Measurements from ENCODE around the gene THBS2. TPM values are rescaled to one million over a fixed set of nuclear protein-coding genes. Genes with fewer than 3 reads are reported as not detected.

THBS2 gene
- total and polyA plus RNA-seq, 2 of the 8 experiments (the other 6 are each of a cell fraction or from before 2014, with no cell fraction given): 11.0 to 22.5 TPM

GRCh38 chr6:169232507-169232931 is 21.1 kb downstream of the THBS2 start:
- POLR2A ChIA-PET (ENCODE audit: partially characterized antibody): interaction anchor here (0.9 to 1.2 kb wide), 2 partner anchors 9 to 25 kb away, joined by 3 to 4 read pairs; no protein-coding TSS in a partner anchor
- Histone ChIP-seq H3K27me3 (replicated peaks in 1 of 4; ENCODE audit: control insufficient read depth in 3 of 4, extremely low read depth in 1 of 4, insufficient read depth in 3 of 4, low read length in 3 of 4) (no peaks in the 10 kb centered on the region), H3K27ac (ENCODE audit: low read depth, low read length) (no peak overlapping the region), H3K23ac (ENCODE audit: insufficient read length) (no peak overlapping the region), H3K4me1 (replicated peaks in 1 of 4; ENCODE audit: control insufficient read depth in 3 of 4, insufficient read depth in 4 of 4, low read length in 3 of 4) (no peaks in the 10 kb centered on the region; a peak in 1 of 7 replicates), H2BK15ac (ENCODE audit: low read length) (no peak overlapping the region), H4K20me1 (replicated peaks in 1 of 2; ENCODE audit: control insufficient read depth in 1 of 2, insufficient read depth in 2 of 2, low read length in 2 of 2) (peaks cover 0 to 3% of the 10 kb centered on the region in 2 experiments), H3K4me3 (ENCODE audit: extremely low read depth in 1 of 4, insufficient read depth in 2 of 4, low read depth in 3 of 4, low read length in 4 of 4) (no peak overlapping the region), H3K9me3 (ENCODE audit: insufficient read depth in 2 of 2, low read depth in 1 of 2, low read length in 1 of 2) (no peaks in the 10 kb centered on the region), H2BK120ac (replicated peaks; ENCODE audit: low read depth, low read length) (no peak overlapping the region), H3K4me2 (ENCODE audit: insufficient read depth in 1 of 2, low read depth in 2 of 2, low read length in 2 of 2) (no peak overlapping the region), H3K14ac (ENCODE audit: insufficient read length) (no peak overlapping the region), H2BK12ac (ENCODE audit: low read depth, low read length) (no peak overlapping the region), H4K5ac (ENCODE audit: insufficient read length, low read depth, low read length) (no peak overlapping the region), H3K4ac (replicated peaks; ENCODE audit: insufficient read length, low read depth, low read length) (no peak overlapping the region), H3K36me3 (ENCODE audit: control insufficient read depth in 2 of 4, insufficient read depth in 4 of 4, low read length in 3 of 4) (peaks cover 0 to 20% (median 1%) of the 10 kb centered on the region in 4 experiments; a peak in 4 of 8 replicates), H2AFZ (ENCODE audit: low read length) (no peak overlapping the region), H4K91ac (replicated peaks; ENCODE audit: insufficient read length, low read length) (no peak overlapping the region), H3K56ac (replicated peaks; ENCODE audit: insufficient read length, low read depth, low read length) (no peak overlapping the region), H3K79me2 (ENCODE audit: control insufficient read depth in 1 of 2, insufficient read depth in 2 of 2, low read length in 2 of 2) (no peaks in the 10 kb centered on the region), H4K8ac (ENCODE audit: extremely low read depth, insufficient read depth, low read length) (no peak overlapping the region), H2AK5ac (ENCODE audit: low read depth, low read length) (no peak overlapping the region), H3K79me1 (ENCODE audit: low read depth, low read length) (no peaks in the 10 kb centered on the region), H3K9ac (replicated peaks in 1 of 4; ENCODE audit: extremely low read depth in 1 of 4, low read depth in 3 of 4, low read length in 3 of 4) (no peak overlapping the region), H3K23me2 (ENCODE audit: low read depth, low read length) (peaks cover 21% of the 10 kb centered on the region; the same call in 1 of the 2 replicates), H3K18ac (ENCODE audit: extremely low read depth, low read length) (no peak overlapping the region), H2BK5ac (ENCODE audit: low read depth, low read length) (no peak overlapping the region), H2BK20ac (ENCODE audit: low read length) (no peak overlapping the region)
- DNase-seq (ENCODE audit: low read depth in 1 of 2, low spot score in 2 of 2) (no peak), FAIRE-seq (no peak)
- 94% methylated on average over 17 of the region's 22 CpGs; no CpG with 5 or more reads in 1 of the 2 experiments for WGBS, 2 experiments (ENCODE audit: extremely low coverage in 1 of 2, insufficient coverage in 1 of 2, insufficient read length in 1 of 2, insufficient replicate concordance in 2 of 2, low coverage in 1 of 2, low lambda C conversion rate in 2 of 2, missing lambda C conversion rate in 1 of 2)
- CTCF ChIA-PET (ENCODE audit: partially characterized antibody): no interaction called here
- no peak for TF ChIP-seq SUZ12 (IDR thresholded peaks at IDR 0.05; ENCODE audit: low read length)
- no peak for TF ChIP-seq CEBPB (IDR thresholded peaks at IDR 0.05; ENCODE audit: low read depth, low read length)
- TF ChIP-seq, protein P1, sequence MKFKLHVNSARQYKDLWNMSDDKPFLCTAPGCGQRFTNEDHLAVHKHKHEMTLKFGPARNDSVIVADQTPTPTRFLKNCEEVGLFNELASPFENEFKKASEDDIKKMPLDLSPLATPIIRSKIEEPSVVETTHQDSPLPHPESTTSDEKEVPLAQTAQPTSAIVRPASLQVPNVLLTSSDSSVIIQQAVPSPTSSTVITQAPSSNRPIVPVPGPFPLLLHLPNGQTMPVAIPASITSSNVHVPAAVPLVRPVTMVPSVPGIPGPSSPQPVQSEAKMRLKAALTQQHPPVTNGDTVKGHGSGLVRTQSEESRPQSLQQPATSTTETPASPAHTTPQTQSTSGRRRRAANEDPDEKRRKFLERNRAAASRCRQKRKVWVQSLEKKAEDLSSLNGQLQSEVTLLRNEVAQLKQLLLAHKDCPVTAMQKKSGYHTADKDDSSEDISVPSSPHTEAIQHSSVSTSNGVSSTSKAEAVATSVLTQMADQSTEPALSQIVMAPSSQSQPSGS (IDR thresholded peaks at IDR 0.05; ENCODE audit: low read length): no peak
- TF ChIP-seq, protein P2, sequence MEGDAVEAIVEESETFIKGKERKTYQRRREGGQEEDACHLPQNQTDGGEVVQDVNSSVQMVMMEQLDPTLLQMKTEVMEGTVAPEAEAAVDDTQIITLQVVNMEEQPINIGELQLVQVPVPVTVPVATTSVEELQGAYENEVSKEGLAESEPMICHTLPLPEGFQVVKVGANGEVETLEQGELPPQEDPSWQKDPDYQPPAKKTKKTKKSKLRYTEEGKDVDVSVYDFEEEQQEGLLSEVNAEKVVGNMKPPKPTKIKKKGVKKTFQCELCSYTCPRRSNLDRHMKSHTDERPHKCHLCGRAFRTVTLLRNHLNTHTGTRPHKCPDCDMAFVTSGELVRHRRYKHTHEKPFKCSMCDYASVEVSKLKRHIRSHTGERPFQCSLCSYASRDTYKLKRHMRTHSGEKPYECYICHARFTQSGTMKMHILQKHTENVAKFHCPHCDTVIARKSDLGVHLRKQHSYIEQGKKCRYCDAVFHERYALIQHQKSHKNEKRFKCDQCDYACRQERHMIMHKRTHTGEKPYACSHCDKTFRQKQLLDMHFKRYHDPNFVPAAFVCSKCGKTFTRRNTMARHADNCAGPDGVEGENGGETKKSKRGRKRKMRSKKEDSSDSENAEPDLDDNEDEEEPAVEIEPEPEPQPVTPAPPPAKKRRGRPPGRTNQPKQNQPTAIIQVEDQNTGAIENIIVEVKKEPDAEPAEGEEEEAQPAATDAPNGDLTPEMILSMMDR (IDR thresholded peaks at IDR 0.05; ENCODE audit: control extremely low read depth in 1 of 3, insufficient read depth in 1 of 3, low read depth in 1 of 3, low read length in 3 of 3): no peak
- no peak for TF ChIP-seq POLR2A (IDR thresholded peaks at IDR 0.05; ENCODE audit: control extremely low read depth in 1 of 2, low read depth in 2 of 2, low read length in 2 of 2)
- TF ChIP-seq SRF (IDR thresholded peaks at IDR 0.05; ENCODE audit: low read depth, low read length): no peak
- no peak for TF ChIP-seq TCF12 (IDR thresholded peaks at IDR 0.05; ENCODE audit: low read depth, low read length)
- TF ChIP-seq RXRA (IDR thresholded peaks at IDR 0.05; ENCODE audit: insufficient read depth, low read depth, low read length): no peak
- no peak for TF ChIP-seq CTBP2 (IDR thresholded peaks at IDR 0.05; ENCODE audit: borderline replicate concordance, insufficient read depth, insufficient read length, low read length)

Data from H1 (cell line).